Activated effector memory CD4-positive, alpha-beta T cell treated with anti-CD3 and anti-CD28 coated beads, Interleukin-2, amount 50 U/mL, for 16 hours (primary cell): ENCODE measurements around the gene LYSMD2.

Experiments used
- DNase-seq: peaks from one replicate; pipeline ENCODE4 v3.0.0-alpha.2; 2020

LYSMD2 gene

DNA sequence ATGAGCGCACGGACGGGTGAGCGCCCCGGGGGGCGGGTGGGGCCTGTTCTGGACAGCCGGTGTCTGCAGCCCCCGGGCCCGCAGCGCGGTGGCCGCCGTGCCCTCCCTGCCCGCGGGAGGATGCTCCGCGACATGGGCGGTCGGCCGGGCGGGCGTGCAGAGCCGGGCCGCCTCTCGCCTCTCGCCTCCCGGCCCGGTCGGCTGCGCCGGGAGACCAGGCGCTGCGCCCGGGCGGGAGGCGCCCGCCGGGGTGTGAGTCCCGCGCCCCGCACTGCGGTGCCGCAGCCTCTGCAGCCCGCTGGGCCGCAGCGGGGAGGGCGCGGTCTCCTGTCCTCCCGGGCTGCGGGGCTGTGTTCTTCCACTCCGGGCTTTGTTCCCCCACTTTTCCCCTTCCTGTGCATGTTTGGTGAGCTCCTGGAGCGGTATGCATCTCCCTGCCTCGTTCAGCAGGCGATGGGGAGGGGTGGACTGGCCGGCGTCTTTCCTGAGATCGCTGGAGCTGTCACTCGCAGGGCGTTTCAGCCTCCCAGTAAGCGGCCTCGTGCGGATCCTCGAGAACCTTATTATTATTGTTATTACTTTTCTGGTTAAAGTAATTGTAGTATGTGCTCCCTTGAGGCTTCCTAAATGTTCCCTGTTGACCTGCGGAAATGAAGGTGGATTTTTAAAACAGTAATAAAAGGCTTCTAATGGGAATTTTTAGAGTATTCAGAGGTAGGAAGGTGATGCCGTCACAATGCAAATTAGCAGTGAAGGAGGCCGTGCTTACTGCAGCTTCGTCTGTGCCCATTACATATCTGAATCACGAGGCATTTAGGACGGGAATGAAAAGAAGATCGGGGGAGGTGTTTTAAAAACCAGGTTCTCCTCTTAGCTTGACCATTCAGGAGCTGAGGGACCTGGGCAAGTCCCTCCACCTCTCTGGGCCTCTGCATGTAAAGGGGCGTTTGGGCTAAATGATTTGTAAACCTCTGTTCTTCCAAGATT lies 14.5 kb upstream of the LYSMD2 start:
- DNase-seq = peak; percentile 67

DNA sequence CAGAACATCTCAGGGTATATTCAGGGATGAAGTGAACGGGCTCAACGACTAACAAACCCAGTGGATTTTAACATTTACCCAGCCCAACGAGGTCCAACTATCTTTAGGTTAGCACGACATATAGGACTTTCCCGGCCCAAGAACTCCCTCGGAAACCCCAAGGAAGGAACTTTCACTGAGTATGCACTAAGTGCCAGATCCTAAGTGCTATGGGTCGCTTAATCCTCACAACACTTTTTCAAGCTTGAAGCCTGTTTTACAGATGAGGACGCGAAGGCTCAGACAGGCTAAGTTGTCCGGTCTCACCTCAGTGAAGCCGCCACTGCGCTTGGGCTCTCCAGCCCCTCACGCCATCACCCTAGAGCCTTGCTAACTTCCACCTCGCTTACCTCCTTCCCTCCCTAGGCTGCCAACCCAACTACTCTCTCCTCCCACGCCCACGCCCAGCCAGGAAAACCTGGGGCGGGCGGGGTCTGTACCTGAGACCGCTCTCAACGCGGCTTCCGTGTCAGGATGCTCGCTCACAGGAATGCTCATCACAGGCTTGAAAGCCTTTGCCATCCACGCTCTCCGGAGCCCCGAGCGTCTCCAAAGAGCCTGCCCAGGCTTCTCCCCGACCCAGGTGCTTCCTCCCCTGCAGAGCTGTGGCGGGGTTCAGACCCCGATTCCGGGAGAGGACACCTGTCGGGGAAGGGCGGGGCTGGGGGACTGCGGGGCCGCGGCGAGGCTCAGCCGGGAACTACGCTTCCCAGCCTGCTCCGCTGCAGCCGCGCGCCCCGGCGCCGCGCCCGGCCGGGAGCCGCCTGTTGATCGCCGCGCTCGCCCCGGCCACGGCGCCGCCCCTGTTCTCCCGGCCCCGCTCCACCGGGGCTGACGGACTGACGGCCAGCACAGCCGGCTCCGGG lies 13.6 kb upstream of the LYSMD2 start, which contains the start of gene TMOD2:
TMOD2 (plus strand) TSS at position 806 of the 905 bp plus-strand sequence. CDS start 14,845 bp downstream, outside the sequence.
- peak; percentile 79 for DNase-seq

DNA sequence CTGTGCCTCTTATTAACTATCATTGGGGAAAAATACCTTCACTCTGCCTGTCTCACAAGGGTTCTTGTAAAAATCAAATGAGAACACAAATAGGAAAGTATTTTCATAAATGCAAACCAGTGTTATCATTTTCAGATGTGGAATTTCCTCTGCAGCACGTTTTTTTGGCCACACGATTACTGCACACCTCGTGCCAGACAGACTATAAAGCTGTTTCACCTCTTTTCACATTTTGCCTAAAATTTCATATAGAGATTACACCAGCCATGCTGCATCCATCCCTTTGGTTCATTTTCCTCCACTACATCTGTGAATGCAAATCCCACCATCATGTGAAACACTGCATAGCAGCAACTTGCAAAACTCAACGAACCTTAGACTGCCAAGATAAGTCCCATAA lies 12.7 kb upstream of the LYSMD2 start:
- no peak for DNase-seq

DNA sequence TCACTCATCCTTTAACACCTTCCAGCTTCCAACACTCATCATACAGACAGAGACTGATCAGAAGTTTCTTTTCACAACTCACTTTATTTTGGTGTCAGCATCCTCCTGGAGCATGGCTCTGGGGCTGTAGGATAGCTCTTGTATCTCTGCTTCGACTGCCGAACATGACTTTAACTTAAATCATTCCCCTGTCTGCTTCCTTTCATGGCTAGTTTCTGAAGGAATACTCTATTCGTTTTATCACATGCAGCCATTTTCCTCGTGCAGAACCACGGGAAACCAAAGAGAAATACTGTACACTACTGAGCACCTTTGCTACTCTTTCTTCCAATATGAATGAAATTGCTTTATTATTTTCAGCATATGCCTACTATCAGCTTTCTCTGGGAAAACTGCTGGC lies 11.9 kb upstream of the LYSMD2 start:
- DNase-seq = no peak

DNA sequence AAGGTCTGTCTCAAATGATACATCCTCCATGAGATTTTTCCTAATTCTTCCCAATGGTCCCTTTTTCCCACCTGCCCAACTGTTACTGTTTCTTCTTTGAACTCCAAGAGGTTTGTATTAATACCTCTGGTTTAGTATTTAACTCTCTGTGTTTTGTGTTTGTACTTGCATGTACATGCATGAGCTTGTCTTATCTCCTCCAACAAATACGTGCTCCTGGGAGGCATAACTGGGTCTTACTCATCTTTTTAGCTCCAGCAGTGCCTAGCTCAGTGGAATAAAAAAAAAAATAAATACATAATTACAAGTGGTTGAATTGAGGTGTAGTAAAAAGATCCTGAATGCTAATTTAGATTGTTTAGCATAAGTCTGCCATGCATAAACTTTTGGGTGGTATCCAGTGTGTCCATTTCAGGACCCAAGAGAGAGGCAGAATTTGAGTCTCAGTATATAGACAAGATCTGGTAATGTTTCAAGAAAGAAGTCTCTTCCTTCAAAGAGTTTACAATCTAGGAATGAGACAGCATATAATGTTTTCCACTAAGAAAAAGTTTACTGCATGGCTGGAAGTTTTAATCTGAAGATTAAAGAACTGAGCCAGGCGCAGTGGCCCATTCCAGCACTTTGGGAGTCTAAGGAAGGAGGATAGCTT lies 1.7 kb upstream of the LYSMD2 start:
- DNase-seq = no peak

GRCh38 chr15:51738553-51738952 lies 1.1 kb upstream of the LYSMD2 start:
- DNase-seq = no peak

- DNase-seq = peak; percentile 86
Measured at GRCh38 chr15:51736751-51737521, 519 bp downstream of the LYSMD2 start.

DNA sequence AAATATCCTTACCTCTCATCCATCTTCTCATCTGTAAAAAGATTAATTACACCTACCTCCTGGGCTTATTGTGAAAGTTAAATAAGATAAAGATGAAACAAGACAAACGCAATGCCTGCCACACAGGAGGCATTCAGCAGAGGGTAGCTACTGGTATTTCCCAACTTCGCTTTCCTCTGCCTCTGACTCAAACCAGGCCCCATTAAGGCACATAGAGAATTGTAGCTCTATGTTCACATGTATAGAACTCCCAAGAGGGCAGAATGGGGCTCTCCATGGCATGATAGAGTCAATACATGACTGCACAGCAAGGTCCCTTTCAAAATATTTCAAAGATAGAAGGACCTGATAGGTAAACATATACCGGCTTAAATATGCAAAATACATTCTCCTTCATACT lies 1.4 kb downstream of the LYSMD2 start:
- DNase-seq = no peak

DNA sequence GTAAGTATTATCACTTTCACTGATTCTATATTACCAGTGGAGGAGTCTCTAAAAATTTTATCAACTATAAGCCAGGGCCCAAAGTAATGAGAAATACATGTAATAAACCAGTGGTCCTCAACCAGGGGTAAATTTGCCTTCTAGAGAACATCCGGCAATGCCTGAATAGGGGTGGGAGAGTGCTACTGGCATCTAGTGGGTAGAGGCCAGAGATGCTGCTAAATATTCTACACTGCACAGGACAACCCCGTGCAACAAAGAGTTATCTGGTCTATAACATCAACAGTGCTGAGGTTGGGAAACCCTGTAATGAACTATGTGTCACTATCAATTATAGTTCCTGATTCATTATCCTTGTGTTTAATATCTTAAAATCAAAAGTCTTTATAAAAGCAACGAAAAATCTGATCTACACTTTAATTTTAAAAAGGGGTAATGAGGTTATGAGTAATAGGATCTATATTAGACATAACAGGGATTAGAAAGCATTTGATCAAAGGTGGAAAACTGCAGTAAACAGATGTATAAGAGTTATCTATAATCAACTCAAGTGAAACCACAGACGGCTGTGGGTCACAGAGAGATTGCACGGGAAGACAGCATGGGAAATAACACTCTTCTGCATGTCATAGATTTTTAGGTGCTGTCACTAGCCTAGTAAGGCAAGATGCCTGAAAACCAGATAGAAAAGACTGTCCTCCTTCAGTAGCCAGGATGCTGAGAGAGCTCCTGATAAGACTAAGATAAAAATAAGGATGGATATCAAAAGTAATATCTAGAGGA lies 2.0 kb downstream of the LYSMD2 start:
- peak; percentile 72 for DNase-seq

DNA sequence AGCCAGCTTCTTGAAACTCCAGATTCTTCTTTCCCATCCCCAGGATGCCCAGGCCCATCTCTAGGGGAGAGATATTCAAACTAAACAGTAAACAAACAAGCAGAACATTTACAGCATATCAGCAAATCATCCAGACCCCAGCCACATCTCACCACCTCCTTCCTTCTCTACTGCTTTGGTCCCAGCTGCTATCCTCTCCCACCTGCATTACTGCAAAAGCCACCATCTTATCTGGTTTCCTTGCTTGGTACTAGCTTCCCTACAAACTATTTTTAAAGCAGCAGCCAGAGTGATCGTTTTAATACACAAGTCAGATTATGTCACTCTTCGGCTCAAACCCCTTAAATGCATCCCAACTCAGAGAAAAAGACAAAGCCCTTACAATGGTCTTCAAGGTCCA lies 4.8 kb downstream of the LYSMD2 start:
- no peak for DNase-seq

GRCh38 chr15:51731549-51732267 lies 5.7 kb downstream of the LYSMD2 start:
- peak; percentile 65 for DNase-seq

- no peak for DNase-seq
Measured at GRCh38 chr15:51727141-51727897, 10.1 kb downstream of the LYSMD2 start.

GRCh38 chr15:51726302-51727073 lies 11.0 kb downstream of the LYSMD2 start:
- peak; percentile 76 for DNase-seq

DNA sequence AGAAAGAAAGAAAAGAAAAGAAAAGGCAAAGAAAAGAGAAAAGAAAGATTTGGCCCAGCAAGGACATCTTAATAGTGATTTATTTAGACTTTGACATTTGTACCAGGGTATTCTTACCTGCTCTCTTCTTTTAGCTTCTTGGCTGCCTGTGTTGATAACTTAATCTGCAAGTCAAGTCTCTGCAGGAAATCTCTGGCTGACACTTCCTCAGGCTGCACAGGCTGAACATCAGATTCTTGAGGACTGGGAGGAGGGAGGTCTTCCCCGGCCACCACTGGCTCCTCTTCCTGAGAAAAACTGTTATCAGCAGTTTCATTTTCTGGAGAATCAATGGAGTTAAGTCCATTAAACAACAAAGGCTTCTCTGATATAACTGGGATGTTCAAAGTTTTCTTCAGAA lies 12.8 kb downstream of the LYSMD2 start:
- no peak for DNase-seq

- DNase-seq = no peak
Measured at GRCh38 chr15:51724199-51724598, 13.3 kb downstream of the LYSMD2 start.

GRCh38 chr15:51721199-51721960 lies 16.1 kb downstream of the LYSMD2 start:
- no peak for DNase-seq

- DNase-seq = no peak
Measured at GRCh38 chr15:51720201-51720995, 17.1 kb downstream of the LYSMD2 start.
